Neural cell (in vitro differentiated cells): ENCODE data around the gene CLSTN2. TPM values are rescaled to one million over a fixed set of nuclear protein-coding genes. Genes with fewer than 3 reads are reported as not detected.

ENCODE experiments used
- H2AFZ ChIP-seq: fragments of 200-600, 300-800 bp; sonication (generic), shearing (Covaris generic); 2 replicates; pipeline ENCODE4 v1.6.0; 2014; ENCODE audit warnings: low read depth, mild to moderate bottlenecking, antibody characterized with exemption, low read length, moderate library complexity
- H3F3A ChIP-seq: fragments of 200-600 bp; shearing (Covaris generic); 2 replicates; pipeline ENCODE4 v1.6.1; 2016; ENCODE audit warnings: mild to moderate bottlenecking, moderate library complexity, mixed read lengths, antibody characterized with exemption, low read length; ENCODE audit not compliant: insufficient read depth, poor library complexity, severe bottlenecking
- H3K27ac ChIP-seq: fragments of 200-600, 300-800 bp; sonication (generic), shearing (Covaris generic); 2 replicates; pipeline ENCODE4 v1.5.1; 2014; ENCODE audit warnings: mild to moderate bottlenecking, low read length, moderate library complexity
- H3K27me3 ChIP-seq: fragments of 300-800, 200-600 bp; sonication (generic), shearing (Covaris generic); 2 replicates; pipeline ENCODE4 v1.6.0; 2014; ENCODE audit warnings: mild to moderate bottlenecking, low read depth, low read length, moderate library complexity; ENCODE audit not compliant: insufficient read depth
- H3K36me3 ChIP-seq: fragments of 300-800, 200-600 bp; sonication (generic), shearing (Covaris generic); 2 replicates; pipeline ENCODE4 v1.5.1; 2014; ENCODE audit warnings: mild to moderate bottlenecking, antibody characterized with exemption, low read length, moderate library complexity; ENCODE audit not compliant: insufficient read depth
- H3K4me2 ChIP-seq: fragments of 300-800, 200-600 bp; sonication (generic), shearing (Covaris generic); 2 replicates; pipeline ENCODE4 v1.6.0; 2014; ENCODE audit warnings: mild to moderate bottlenecking, low read length
- H3K4me3 ChIP-seq: fragments of 300-800, 200-600 bp; sonication (generic), shearing (Covaris generic); 2 replicates; pipeline ENCODE4 v1.5.1; 2014; ENCODE audit warnings: mild to moderate bottlenecking, low read length, moderate library complexity
- H3K79me2 ChIP-seq: fragments of 200-600 bp; shearing (Covaris generic); replicated peaks from 2 replicates; pipeline ENCODE4 v1.6.0; 2014; ENCODE audit warnings: mild to moderate bottlenecking, low read length, moderate library complexity; ENCODE audit not compliant: insufficient read depth
- H3K9ac ChIP-seq: fragments of 300-800, 200-600 bp; sonication (generic), shearing (Covaris generic); 2 replicates; pipeline ENCODE4 v1.6.1; 2016; ENCODE audit warnings: mild to moderate bottlenecking, low read length, mixed read lengths
- H3K9me2 ChIP-seq: fragments of 200-600 bp; shearing (Covaris generic); 2 replicates; pipeline ENCODE4 v1.6.1; 2016; ENCODE audit warnings: mild to moderate bottlenecking, low read length, mixed read lengths; ENCODE audit not compliant: insufficient read depth
- H3K9me3 ChIP-seq: fragments of 200-600, 300-800 bp; sonication (generic), shearing (Covaris generic); 2 replicates; pipeline ENCODE4 v1.6.1; 2016; ENCODE audit warnings: mild to moderate bottlenecking, mixed run types, low read length, moderate library complexity, mixed read lengths
- H4K20me1 ChIP-seq: fragments of 200-600 bp; shearing (Covaris generic); 2 replicates; pipeline ENCODE4 v1.6.1; 2016; ENCODE audit warnings: mild to moderate bottlenecking, mixed run types; ENCODE audit not compliant: insufficient read depth
- EP300 ChIP-seq: fragments of 450-650 bp; conservative IDR thresholded peaks from 2 replicates; pipeline ENCODE4 v1.6.1; 2014; ENCODE audit warnings: antibody characterized with exemption, mild to moderate bottlenecking, moderate library complexity; ENCODE audit not compliant: poor library complexity, severe bottlenecking
- EZH2 ChIP-seq: fragments of 200-600, 300-800 bp; shearing (Covaris generic), sonication (generic); IDR thresholded peaks from 2 replicates; pipeline ENCODE4 v1.6.1; 2014; ENCODE audit warnings: antibody characterized with exemption, low read length, borderline replicate concordance, mild to moderate bottlenecking; ENCODE audit not compliant: insufficient read depth, poor library complexity, severe bottlenecking
- MXI1 ChIP-seq: fragments of 450-650 bp; conservative IDR thresholded peaks from 2 replicates; pipeline ENCODE4 v1.6.1; 2014; ENCODE audit warnings: antibody characterized with exemption, mild to moderate bottlenecking; ENCODE audit not compliant: poor library complexity, severe bottlenecking
- POLR2AphosphoS5 ChIP-seq: IDR thresholded peaks from 2 replicates; pipeline ENCODE4 v1.6.1; 2012
- RAD21 ChIP-seq: fragments of 450-650 bp; conservative IDR thresholded peaks from 2 replicates; pipeline ENCODE4 v1.6.1; 2014; ENCODE audit warnings: antibody characterized with exemption, mild to moderate bottlenecking, moderate library complexity
- SMC3 ChIP-seq: fragments of 450-650 bp; conservative IDR thresholded peaks from 2 replicates; pipeline ENCODE4 v1.6.1; 2014; ENCODE audit warnings: antibody characterized with exemption, mild to moderate bottlenecking, moderate library complexity; ENCODE audit not compliant: poor library complexity
- TAF1 ChIP-seq: IDR thresholded peaks from 2 replicates; pipeline ENCODE4 v1.6.1; 2012; ENCODE audit warnings: low read depth
- polyA plus RNA-seq: library from polyadenylated mRNA; depleted of rRNA; stranded (reverse); fragments of >200 nt; gene quantifications from 2 replicates; pipeline ENCODE4 v1.2.3, GENCODE V29; 2014
- TF ChIP-seq, protein P1 (sequence below): IDR thresholded peaks from 2 replicates; pipeline ENCODE4 v1.6.1; 2012; ENCODE audit warnings: borderline replicate concordance
- TF ChIP-seq, protein P2 (sequence below): fragments of 450-650 bp; IDR thresholded peaks from 2 replicates; pipeline ENCODE4 v1.5.1; 2014; ENCODE audit warnings: antibody characterized with exemption, mild to moderate bottlenecking, moderate library complexity; ENCODE audit not compliant: poor library complexity, severe bottlenecking

Gene CLSTN2
- polyA plus RNA-seq, 1 donor from 2014 or later = 10.7 TPM

DNA sequence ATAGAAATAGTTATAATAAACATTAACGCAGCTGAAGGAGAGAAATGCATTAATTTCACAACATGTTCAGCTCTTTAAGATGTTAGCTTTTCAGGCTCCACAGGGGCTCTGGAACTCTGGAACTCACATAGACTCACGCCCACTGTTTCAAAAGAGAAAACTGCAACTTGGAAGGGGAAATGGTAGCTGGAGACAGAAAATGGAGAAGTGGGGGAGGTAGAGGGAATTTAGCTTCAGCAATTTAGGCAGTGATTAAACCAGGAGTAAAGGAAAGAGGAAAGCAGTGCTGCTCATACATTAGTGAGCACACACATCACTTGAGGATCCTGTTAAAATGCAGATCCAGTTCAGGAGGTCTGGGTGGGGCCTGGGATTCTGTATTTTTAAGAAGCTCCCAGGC is 468.1 kb downstream of the CLSTN2 start:
- H3K4me2 ChIP-seq = no peak overlapping the region
- TF ChIP-seq, protein P1, sequence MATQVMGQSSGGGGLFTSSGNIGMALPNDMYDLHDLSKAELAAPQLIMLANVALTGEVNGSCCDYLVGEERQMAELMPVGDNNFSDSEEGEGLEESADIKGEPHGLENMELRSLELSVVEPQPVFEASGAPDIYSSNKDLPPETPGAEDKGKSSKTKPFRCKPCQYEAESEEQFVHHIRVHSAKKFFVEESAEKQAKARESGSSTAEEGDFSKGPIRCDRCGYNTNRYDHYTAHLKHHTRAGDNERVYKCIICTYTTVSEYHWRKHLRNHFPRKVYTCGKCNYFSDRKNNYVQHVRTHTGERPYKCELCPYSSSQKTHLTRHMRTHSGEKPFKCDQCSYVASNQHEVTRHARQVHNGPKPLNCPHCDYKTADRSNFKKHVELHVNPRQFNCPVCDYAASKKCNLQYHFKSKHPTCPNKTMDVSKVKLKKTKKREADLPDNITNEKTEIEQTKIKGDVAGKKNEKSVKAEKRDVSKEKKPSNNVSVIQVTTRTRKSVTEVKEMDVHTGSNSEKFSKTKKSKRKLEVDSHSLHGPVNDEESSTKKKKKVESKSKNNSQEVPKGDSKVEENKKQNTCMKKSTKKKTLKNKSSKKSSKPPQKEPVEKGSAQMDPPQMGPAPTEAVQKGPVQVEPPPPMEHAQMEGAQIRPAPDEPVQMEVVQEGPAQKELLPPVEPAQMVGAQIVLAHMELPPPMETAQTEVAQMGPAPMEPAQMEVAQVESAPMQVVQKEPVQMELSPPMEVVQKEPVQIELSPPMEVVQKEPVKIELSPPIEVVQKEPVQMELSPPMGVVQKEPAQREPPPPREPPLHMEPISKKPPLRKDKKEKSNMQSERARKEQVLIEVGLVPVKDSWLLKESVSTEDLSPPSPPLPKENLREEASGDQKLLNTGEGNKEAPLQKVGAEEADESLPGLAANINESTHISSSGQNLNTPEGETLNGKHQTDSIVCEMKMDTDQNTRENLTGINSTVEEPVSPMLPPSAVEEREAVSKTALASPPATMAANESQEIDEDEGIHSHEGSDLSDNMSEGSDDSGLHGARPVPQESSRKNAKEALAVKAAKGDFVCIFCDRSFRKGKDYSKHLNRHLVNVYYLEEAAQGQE = no peak
- TF ChIP-seq, protein P2, sequence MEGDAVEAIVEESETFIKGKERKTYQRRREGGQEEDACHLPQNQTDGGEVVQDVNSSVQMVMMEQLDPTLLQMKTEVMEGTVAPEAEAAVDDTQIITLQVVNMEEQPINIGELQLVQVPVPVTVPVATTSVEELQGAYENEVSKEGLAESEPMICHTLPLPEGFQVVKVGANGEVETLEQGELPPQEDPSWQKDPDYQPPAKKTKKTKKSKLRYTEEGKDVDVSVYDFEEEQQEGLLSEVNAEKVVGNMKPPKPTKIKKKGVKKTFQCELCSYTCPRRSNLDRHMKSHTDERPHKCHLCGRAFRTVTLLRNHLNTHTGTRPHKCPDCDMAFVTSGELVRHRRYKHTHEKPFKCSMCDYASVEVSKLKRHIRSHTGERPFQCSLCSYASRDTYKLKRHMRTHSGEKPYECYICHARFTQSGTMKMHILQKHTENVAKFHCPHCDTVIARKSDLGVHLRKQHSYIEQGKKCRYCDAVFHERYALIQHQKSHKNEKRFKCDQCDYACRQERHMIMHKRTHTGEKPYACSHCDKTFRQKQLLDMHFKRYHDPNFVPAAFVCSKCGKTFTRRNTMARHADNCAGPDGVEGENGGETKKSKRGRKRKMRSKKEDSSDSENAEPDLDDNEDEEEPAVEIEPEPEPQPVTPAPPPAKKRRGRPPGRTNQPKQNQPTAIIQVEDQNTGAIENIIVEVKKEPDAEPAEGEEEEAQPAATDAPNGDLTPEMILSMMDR = no peak
- TF ChIP-seq SMC3 (no peak), RAD21 (no peak), EP300 (no peak), POLR2AphosphoS5 (no peak), MXI1 (no peak), TAF1 (no peak), EZH2 (no peak)
- no peaks in the 10 kb centered on the region for H3K9me3 ChIP-seq
- no peaks in the 10 kb centered on the region for H3K27me3 ChIP-seq
- no peak overlapping the region for H3K4me3 ChIP-seq
- no peaks in the 10 kb centered on the region for H3F3A ChIP-seq
- H3K79me2 ChIP-seq = no peaks in the 10 kb centered on the region
- H3K9ac ChIP-seq = no peak overlapping the region
- no peaks in the 10 kb centered on the region for H4K20me1 ChIP-seq
- H3K27ac ChIP-seq = no peak overlapping the region
- no peaks in the 10 kb centered on the region for H3K9me2 ChIP-seq
- no peaks in the 10 kb centered on the region for H3K36me3 ChIP-seq
- no peak overlapping the region for H2AFZ ChIP-seq

DNA sequence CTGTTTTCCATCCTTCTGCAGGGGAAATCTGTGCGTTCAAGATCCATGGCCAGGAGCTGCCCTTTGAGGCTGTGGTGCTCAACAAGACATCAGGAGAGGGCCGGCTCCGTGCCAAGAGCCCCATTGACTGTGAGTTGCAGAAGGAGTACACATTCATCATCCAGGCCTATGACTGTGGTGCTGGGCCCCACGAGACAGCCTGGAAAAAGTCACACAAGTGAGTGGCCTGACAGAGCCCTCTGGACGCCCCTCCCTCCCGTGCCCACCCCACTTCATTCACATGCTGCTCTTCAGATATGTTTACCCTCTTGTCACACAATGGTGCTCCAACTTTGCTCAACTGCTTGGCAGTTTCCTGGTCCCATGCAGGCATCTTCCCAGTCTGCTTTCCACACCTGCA is 468.6 kb downstream of the CLSTN2 start:
- Histone ChIP-seq H3F3A (no peaks in the 10 kb centered on the region), H3K9me3 (no peaks in the 10 kb centered on the region), H3K27ac (no peak overlapping the region), H3K36me3 (no peaks in the 10 kb centered on the region), H3K79me2 (no peaks in the 10 kb centered on the region), H2AFZ (no peak overlapping the region), H4K20me1 (no peaks in the 10 kb centered on the region), H3K4me3 (no peak overlapping the region), H3K9ac (no peak overlapping the region), H3K9me2 (no peaks in the 10 kb centered on the region), H3K27me3 (no peaks in the 10 kb centered on the region), H3K4me2 (no peak overlapping the region)
- TF ChIP-seq, protein P1 = no peak
- TF ChIP-seq RAD21 = no peak
